Measurements from ENCODE around the gene MRPL38.

The MRPL38 gene

DNA sequence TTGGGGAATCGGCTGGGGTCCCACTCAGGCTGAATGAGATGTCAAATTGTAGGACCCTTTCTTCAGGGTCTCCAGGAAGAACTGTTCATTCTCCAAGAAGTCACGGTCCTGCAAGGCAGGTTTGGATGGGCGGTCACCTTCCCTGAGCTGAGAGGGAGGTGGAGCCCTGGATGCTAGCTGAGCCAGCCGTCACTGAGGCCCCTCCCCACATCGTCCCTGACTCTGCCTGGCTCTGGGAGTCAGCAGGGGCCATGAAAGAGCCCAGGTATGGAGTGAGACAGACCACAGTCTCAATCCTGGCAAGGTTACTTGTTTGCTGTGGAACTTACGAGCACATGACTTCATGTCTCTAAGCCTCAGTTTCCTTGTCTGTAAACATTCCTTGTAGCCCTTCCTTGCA lies 6.0 kb upstream of the MRPL38 start:
- Histone ChIP-seq H3K27ac (peak overlapping the region; percentile 64), H3K4me3 (ENCODE audit: low read depth, low read length) (no peak overlapping the region), H3K9me3 (ENCODE audit: severe bottlenecking) (no peaks in the 10 kb centered on the region), H3K27me3 (ENCODE audit: insufficient read depth, low read depth, severe bottlenecking) (no peaks in the 10 kb centered on the region), H3K36me3 (peaks cover 22% of the 10 kb centered on the region; the same call in 1 of the 2 replicates)
- DNase-seq: peak; percentile 90
- TF ChIP-seq CTCF (IDR thresholded peaks at IDR 0.05; ENCODE audit: low read depth, low read length): no peak

DNA sequence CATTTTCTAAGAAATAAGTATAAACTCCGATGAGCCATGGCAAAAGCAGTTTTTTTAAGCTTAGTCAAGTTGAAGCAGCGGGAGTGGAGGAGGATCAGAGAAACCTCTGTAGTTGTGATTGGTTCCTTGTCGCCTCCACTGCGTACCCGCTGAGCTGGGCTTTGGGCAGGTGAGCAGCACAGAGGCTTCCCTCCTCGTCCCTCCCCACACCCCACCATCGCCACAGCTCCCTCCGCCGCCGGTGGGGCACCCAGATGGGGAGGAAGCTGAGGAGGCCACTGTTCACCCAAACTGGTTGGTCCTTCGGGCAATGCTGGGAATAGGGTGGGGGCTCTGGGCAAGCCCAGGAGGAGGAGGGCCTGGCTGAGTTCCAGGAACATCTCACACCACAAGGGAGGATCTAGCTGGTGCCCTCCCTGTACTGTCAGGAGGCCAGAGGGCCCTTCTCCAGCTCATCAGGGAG lies 5.2 kb upstream of the MRPL38 start:
- Histone ChIP-seq H3K27ac (peak overlapping the region; percentile 64; the same call in 1 of the 2 replicates), H3K4me3 (ENCODE audit: low read depth, low read length) (no peak overlapping the region), H3K9me3 (ENCODE audit: severe bottlenecking) (no peaks in the 10 kb centered on the region), H3K36me3 (peaks cover 20% of the 10 kb centered on the region; the same call in 1 of the 2 replicates), H3K27me3 (ENCODE audit: insufficient read depth, low read depth, severe bottlenecking) (no peaks in the 10 kb centered on the region)
- DNase-seq: no peak
- no peak for TF ChIP-seq CTCF (IDR thresholded peaks at IDR 0.05; ENCODE audit: low read depth, low read length)

- Histone ChIP-seq H3K9me3 (ENCODE audit: severe bottlenecking) (no peaks in the 10 kb centered on the region), H3K27ac (no peak overlapping the region), H3K36me3 (peaks cover 15% of the 10 kb centered on the region; the same call in 1 of the 2 replicates), H3K4me3 (ENCODE audit: low read depth, low read length) (no peak overlapping the region), H3K27me3 (ENCODE audit: insufficient read depth, low read depth, severe bottlenecking) (no peaks in the 10 kb centered on the region)
- no peak for TF ChIP-seq CTCF (IDR thresholded peaks at IDR 0.05; ENCODE audit: low read depth, low read length)
- DNase-seq: no peak
These were observed 4.5 kb upstream of the MRPL38 start for GRCh38 chr17:75909051-75909811.

DNA sequence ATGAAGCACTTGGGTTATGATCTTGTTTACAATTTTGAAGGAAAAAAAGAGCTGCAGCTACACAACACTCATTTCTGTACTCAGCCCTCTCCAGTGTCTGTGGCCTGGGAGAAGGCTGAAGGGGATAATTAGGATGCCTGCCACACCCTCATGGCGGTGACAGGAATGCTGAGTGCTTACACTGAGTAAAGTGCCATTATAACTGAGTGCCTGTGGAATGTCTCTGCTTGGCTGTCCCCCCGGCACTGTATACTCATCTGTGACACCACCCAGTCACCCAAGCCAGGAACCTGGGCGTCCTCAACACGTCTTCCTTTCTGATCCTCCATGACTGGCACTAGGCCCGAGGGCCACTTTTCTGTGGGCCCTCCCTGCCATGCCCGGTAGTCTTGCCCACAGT lies 3.5 kb upstream of the MRPL38 start:
- H3K36me3 ChIP-seq: peaks cover 13% of the 10 kb centered on the region
- H3K4me3 ChIP-seq (ENCODE audit: low read depth, low read length): no peak overlapping the region
- no peaks in the 10 kb centered on the region for H3K27me3 ChIP-seq (ENCODE audit: insufficient read depth, low read depth, severe bottlenecking)
- no peaks in the 10 kb centered on the region for H3K9me3 ChIP-seq (ENCODE audit: severe bottlenecking)
- DNase-seq: no peak
- no peak overlapping the region for H3K27ac ChIP-seq
- TF ChIP-seq CTCF (IDR thresholded peaks at IDR 0.05; ENCODE audit: low read depth, low read length): no peak

GRCh38 chr17:75906143-75906884 lies 1.6 kb upstream of the MRPL38 start:
- TF ChIP-seq CTCF (IDR thresholded peaks at IDR 0.05; ENCODE audit: low read depth, low read length): no peak
- no peak for DNase-seq
- no peaks in the 10 kb centered on the region for H3K27me3 ChIP-seq (ENCODE audit: insufficient read depth, low read depth, severe bottlenecking)
- peaks cover 19% of the 10 kb centered on the region for H3K36me3 ChIP-seq
- no peaks in the 10 kb centered on the region for H3K9me3 ChIP-seq (ENCODE audit: severe bottlenecking)
- 0 out of 2 replicates have a peak overlapping the region, but pooled peaks have one; percentile 19 for H3K27ac ChIP-seq
- no peak overlapping the region for H3K4me3 ChIP-seq (ENCODE audit: low read depth, low read length)

Data from WERI-Rb-1 (cell line).